T follicular helper cell (primary cell): ENCODE data around the gene DLX4.

Experiments used
- DNase-seq: peaks from one replicate; pipeline ENCODE4 v3.0.0-alpha.2; 2020; ENCODE audit warnings: low read depth

The DLX4 gene

DNA sequence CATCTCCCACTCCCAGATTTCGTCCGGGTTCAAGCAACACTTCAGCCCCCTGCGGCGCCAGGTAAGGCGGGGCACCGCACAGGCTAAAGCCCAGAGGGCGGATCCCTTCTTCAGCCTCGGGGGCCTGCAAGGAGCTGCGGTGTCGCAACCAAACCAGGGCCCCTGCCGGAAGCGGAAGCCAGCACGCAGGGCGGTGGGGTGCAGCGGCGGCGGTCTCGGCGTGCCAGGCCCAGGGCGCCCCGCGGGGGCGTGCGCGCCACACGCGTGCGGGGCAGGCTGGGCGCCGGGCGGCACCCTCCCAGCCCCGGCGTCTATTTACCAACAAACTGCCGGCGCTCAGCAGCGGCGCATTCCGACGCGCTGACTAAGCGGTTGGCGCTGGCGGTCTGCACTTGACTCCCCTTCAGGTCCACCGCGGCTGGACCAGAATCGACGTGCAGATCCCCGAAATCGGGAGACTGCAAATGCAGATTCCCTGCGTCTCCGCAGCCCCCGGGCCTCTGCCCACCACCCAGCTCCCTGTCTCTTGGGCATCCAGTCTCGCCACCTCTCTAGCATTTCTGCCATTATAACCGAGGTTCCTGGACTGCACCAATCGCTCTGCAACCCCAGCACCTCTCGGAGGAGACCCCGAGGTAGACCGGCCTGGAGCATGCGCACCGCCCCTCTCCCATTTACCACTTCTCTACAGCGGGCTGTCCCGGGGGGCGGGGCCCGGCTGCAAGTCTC, 421 bp upstream of the DLX4 start:
- DNase-seq: peak; percentile 51

DNA sequence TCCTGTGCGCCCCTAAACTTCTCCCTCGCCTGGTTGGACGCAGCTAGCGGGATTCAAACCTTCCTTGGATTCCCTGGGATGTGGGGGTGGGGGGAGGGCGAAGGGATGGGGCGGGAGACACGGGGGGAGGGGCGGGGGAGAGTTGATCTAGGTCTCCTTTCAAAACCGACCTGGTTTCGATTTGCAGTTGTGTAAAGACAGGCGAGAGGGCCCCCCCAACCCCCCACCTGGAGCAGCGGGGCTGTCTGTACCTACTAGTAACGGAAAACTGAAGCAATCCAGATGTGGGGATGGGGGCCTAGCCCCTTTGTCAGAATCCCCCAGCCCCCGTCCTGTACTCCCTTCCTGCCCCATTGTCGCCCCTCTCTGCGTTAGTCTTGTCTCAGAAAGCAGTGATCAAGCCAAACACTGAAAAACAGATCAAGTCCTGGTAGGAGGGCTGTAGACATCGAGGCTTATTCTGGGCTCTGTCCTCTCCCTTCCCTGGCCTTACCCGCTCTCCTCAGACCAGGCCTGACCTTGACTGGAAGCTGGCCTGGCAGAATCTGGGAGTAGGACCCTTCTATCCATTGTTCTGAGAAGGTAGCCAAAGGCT, 902 bp downstream of the DLX4 start:
- DNase-seq: no peak

DNA sequence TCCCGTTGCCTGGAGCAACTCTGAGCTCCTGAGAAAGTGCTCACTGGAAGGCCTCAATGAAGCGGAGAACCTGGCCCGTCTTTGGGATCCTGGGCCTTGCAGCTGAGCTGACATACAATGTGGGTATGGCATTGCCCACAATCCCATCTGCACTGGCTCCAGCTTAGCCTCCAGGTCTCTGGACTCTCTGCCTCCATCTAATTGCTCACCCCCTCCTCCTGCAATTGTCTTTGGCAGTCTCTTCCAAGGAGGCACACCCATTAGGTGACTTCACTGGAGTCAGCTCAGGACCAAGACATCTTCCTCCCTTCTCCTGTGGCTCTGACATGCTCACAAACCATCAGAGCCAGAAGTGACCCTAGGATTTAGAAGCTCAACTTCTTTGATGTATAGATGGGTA, 1.5 kb downstream of the DLX4 start:
- DNase-seq: no peak

DNA sequence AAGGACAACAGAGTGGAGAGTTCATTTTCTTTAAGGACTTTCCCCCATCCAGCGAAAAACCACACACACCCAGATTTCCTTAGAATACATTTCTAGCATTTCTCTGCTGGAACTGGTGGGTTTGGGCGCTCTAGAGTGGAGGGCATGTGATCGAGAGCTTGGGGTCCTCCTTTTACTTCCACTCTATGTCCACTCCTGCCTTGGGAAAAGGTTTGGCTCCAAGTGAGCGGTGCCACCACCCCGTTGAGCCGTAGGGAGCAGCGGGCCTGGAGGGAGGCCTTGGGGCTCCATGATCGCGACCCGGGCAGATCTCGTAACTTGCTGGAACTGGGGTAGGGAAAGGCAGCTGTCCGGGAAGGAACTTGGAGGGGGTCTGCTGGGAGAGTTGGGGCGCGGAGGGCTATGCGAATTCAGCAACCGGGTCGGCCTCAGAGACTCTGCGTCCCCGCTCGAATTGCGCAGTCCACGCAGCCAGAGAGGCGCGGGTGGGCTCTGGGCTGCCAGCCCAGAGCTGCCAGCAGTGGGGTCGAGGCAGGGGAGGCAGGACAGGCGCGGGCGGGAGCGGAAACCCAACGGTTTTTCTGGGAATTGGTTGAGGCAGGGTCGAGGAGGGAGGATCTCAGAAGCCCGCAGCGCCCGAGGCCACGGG, 2.3 kb downstream of the DLX4 start:
- no peak for DNase-seq

DNA sequence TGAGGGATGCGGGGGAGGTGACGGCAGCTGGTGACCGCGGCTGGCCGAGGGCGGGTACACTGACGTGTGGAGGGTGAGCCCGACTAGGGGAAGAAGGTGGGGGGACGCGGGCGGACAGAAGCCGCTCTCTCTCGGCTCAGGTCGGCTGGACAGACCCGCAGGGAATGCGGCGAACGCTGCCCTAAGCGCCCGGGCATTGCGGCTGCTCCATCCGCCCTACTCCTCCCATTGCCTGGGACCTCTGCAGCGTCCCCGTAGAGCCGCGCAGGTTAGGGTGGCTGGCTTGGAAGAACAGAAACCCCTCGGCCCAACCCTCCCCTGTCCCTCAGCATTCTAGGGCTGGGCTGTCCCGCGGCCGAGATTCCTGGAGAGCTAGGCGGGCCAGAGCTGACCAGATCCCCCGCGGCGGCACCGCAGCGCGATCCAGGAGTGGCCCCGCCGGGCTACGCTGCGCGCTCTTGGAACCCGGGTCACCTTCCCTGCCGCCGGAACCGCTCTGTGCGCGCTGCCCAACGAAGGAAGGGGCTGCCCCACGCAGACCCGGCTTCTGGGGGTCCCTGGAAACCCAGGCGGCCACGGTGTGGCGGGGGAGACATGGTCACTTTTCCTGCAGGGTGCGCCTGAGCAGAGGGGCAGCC, 3.0 kb downstream of the DLX4 start:
- DNase-seq: no peak

DNA sequence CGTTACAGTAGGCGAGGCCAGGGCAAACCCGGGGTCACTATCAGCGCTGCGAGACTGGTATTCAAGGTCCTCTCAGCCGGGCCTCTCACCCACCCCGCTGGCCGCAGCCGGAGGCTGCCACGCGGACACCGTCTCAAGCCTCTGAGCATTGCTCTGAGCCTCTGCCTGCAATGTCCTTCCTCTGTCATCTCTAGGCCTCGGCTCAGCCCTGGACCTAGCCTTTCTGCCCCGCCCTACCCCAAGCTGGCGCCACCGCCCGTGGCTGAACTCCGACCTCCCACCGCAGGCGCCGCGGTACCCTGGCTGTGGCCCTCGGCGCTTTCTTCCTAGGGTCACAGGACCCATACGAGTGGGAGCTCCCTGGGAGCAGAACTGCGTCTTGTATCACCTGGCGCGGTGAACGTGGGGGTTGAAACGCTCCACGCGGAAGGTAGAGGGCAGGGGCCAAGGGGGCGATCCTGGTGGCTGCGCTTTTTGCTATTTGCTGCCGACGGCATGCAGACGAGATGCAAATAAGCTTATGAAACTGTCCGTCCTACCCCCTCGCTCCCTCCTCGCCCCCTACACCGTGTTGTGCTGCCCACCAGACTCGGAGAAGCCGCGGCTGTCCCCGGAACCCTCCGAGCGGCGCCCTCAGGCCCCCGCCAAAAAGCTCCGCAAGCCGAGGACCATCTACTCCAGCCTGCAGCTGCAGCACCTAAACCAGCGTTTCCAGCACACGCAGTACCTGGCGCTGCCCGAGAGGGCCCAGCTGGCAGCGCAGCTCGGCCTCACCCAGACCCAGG, 3.7 kb downstream of the DLX4 start:
- no peak for DNase-seq

DNA sequence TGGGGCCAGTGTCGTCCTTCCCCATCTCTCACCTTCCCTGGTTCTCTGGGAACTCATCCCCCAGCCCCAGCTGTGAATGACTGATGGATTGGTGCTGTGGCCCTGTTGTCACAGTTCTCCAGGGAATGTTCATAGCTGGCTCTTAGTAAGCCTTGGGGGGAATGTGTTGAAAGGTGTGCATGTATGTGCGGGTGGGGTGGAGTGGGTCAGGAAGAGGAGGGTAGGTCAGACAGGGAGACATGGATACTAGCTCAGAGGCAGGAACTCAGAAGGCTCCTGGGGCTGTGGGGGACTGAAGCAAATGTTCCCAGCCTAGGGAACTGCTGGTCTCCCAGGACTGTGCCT, 4.3 kb downstream of the DLX4 start:
- no peak for DNase-seq

DNA sequence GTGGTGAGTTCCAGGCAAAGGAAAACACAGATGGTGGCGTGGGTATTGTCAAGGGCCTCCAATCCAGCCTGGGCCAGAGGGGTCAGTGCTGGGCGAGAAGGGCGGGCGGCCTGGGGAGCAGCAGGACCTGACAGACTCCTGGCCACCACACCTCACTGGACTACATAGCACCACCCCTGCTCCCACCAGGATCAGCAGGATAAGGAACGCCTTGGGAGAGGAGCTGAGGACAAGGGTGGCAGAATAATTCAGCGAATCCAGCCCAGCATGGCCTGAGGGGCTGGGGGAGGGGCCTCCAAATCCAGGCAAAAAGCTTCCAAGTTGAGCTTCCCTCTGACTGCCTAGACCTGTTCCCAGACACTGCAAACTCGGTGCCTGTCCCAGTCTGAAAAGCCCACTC, 6.5 kb downstream of the DLX4 start:
- no peak for DNase-seq

DNA sequence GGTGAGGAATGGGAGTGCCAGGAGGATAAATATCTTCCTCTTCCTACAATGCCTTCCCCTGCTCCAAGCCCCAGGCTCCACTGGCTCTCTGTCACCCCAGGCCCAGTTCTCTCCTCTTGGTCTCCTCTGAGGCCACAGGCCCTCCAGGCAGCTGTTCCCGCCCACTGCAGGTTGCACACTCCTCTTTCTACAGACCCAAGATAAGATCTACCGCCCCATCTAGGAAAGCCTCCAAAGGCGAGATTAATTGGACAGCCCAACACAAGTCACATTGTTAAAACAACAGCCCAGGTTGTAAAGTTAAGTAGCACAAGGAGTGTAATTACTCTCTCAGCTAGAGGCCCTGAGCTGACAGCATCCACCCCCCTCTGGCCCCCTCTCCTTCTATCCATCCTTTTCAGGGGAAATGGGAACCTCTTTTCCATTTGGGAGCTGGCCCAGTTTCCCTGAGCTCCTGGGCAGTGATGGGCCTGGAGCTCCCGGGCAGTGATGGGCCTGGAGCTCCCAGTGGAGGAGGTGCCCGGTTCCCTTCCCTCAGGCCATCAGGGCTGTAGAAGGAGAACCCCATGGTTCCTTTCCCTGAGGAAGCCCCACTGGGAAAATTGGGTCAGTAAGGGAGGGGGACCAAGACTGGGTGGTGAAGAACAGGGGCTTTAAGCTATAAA, 7.3 kb downstream of the DLX4 start:
- no peak for DNase-seq

DNA sequence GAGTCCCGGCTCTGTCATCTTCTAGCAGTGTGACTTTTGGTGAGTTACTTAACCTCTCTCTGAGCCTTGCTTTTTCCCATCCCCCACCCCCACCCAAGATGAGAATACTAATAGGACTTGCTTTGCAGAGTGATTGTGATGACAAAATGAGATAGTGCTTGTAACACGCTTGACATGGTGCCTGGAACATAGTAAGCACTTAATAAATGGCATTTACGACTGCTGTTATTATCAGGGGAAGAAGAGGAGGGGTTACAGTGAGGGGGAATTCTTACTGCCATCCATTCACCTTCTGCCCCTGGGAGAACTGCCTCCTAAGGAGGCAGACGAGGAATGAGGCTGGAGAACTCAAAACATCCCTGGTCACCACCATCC, 7.8 kb downstream of the DLX4 start:
- no peak for DNase-seq

DNA sequence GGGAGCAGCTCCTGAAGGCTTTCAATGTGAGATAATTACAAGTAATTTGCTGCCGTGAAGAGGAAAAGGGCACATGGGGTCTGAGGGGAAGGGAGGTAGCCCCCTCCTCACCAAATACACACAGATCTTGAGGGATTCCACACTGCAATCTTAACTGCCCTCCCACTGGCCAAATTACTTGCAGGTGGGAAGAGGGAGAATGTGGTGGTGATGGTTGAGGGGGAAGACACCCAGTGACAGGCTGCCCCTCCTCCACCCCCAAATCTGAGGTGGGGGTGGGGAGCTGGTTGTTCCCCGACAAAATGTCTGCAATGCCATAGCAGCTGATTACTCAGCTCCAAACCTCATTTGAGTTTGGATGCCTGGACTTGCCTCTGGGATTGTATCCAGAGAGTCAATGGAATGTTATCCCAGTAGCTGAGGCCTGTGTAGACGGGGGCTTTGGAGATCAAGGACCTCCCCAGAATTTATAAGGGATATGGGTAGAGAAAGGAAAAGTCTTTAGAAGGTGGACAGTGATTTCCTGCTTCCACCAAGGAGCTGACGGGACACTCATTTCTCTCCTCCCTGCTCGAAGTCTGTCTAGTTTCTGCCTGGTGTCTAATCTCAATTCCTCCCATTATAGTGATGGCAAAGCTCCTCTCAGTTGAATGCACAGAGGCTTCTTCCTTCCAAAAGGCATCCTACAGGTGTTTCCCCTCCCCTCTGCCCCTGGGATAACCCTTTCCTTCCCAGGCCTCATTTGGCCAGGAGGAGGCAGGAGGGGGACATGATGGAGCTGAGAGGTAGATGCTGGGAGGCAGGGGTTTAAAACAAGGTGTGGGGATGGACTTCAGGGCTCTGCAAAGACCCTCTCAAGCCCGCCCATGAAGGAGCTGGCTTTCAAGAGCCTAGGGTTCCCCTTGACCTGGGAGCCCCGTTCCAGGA, 8.7 kb downstream of the DLX4 start:
- no peak for DNase-seq

DNA sequence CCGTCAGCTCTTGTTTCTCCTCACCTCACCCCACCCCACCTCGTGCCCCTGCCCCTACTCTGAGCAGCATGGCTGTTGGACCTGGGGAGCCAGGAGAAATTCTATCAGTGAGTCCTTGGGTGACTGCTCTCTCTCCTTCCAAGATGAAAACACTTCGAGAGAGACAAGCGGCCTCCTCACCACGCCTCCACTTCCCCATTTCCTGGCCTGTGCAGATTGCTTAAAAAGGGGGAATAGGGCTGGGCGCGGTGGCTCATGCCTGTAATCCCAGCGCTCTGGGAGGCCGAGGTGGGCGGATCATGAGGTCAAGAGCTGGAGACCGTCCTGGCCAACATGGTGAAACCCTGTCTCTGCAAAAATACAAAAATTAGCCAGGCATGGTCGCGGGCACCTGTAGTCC, 9.5 kb downstream of the DLX4 start:
- DNase-seq: no peak

DNA sequence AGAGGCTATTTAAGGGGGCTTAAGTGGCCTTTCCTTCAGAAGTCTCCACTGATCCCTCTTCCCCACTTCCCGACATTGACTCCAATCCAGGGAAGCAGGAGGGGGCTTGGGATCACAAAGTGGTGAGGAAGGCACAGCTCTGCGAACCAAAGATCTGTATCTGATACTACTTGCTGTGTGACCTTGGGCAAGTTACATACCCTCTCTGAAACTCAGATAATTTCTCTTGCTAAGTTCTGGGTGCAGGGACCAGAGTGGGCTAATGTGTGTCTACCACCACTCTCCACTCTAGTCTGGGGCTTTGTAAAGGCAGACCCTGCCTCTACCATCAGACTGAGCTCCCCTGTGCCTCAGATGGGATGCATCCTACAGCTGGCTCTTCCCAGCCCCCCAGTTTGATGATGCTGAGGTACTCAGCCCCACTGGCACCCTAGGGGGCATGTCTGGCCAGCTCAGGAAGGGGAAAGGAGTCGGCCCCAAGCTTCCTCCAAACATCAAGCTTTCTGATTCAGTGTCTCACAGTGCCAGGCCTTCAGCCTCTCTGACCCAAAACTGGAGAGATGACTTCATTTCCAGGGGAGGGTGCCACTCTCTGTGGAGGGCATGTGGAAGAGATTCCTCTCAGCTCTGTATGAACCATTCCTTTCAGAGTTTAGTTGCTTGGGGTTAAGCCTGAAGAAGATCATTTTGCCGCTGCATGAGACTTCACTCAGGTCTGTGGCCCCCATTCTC, 10.9 kb downstream of the DLX4 start:
- DNase-seq: no peak

DNA sequence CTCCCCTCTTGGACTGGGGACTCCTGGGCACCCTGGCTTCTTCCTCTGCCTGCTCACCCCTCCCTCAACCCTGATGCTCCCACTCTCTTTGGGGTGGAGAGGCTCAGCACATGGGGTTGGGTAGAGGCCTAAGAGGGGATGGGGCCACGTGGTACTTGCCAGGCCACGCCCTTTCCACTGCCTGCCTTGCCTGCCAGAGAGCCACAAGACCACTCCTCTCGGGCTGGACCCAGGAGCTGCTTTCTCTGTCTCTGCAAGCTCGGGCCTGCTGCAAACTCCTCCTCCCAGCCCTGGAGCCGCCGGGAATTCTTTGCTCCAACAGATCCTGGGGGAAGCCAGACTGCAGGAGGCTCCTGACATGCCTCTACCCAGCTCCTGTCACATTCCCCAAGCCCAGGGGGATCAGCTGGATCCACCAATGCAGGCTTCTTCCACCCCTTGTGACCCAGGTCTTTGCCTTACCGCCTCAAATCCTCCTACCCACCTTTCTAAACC, 11.8 kb downstream of the DLX4 start:
- DNase-seq: no peak

DNA sequence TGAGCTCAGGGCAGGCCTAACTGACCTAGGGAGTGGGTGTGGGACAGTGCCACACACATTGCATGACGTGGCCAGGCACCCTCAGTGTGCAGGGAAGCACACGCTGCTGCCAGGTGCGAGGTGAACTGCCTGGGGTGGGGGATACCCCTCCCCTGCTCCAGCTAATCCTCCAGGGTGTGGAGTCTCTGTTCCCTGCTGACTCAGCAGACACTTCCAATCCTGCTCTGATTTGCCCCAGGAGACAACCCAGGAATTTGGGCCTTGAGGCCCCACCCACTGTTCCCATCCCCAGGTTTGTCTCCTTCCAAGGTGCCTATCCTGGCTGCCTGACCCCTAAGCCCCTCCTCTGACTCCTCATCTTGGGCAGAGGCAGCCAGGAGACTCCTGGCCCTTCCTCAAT, 15.3 kb downstream of the DLX4 start:
- DNase-seq: no peak

DNA sequence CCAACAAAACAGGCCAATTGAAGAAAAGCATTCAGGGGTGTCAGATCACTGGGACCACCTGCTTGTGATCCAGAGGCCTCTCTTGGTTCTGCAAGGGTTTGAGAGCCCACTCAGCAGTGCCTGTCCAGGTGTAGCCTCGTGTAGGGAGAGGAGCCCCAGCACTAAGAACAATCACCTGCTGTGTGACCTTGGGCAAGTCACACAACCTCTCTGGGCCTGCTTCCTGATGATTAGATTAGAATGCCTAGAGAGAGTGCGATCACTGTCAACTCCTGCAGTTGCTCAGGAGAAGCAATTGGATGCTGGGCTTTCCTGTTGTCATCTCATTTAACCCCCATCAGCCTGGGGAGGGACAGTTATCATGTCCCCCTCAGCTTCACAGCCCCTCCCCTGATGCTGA, 15.8 kb downstream of the DLX4 start:
- no peak for DNase-seq

DNA sequence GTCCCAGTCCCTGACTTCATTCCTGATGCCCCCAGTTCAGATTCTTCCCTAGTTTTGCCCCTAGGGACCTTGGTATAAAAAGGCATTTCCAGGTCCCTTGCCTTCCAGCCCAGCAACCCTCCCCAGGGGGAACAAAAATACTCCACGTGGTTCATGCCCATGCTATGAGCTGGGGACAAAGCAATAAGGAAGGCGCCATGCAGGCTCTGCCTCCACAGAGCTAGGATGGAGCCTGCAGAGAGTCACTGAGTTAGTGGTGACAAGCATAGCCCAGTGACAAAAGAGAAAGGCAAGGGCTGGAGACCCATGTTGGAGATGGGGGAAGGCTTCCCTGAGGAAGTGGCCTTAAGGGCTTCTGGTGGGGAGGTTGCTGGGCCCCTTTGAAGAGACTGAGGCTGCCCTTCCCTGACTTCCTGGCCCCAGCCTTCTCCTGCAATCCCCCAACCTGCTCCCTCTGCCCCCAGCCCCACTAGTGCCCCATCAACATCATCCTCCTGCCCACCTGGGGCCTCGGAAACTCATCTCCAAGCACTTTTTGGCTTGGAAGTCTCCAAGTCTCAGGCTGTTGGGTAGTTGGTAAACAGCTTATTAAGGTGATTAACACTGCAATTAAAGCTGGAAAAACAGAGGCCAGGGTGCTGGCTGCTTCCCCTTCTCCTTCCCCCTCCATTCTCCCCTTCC, 16.5 kb downstream of the DLX4 start:
- no peak for DNase-seq

DNA sequence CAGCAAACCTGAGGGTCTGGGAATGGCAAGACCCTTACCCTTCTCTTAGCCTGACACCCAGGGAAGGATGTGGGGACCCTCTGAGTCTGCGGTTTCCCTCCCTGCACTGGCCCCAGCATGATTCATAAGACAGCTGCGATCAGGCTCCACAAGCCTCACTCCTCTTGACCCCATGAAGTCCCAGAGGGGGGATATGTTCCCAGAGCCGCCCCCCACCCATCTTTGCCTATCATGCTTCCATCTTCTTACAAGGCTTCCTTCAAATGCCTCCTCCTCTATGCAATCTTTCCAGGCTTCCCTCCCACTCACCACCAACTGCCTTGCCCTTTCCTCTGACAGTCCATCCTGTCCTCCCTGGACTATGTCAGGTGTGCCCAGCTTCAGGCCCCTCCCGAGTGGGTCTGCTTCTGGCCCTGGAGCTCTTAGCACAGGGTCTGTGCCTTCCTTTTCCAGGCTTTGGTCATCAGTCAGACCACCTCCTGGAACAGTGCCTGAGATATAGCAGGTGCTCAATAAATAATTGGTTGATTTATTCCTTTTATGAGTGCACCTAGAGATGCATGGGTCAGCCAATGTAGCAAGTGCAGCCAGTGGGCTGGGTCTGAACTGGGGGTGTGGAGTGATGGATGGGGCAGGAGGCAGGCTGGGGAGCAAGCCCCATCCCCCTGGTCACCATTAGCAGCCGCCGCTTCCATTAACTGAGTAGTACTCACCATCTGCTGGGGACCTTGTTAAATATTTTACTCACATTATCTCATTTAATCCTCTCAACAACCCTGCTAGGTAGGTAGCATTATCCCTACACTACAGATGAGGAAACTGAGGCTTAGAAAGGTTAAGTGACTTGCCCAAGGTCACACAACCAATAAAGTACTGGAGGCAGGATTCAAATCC, 17.7 kb downstream of the DLX4 start:
- DNase-seq: no peak

DNA sequence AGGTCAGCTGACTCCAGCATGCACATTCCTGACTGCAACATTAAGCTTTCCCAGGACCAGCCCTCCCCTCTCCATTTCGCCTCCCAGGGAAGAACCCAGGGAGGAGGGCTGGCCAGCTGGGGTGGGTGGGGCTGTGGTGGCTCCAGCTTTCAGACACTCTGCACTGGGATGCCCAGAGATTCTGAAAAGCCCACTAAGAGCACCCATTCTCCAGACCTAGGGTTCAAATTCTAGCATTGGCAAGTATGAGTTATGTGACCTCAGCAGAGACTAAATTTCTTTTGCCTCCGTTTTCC, 18.2 kb downstream of the DLX4 start:
- DNase-seq: no peak
